ENCODE measurements around the gene WNT3. TPM values are rescaled to one million over a fixed set of nuclear protein-coding genes. Genes with fewer than 3 reads are reported as not detected.

WNT3 gene
- total and polyA plus RNA-seq, 2 of the 8 experiments (the other 6 are each of a cell fraction or from before 2014, with no cell fraction given): 0.56 to 2.0 TPM

DNA sequence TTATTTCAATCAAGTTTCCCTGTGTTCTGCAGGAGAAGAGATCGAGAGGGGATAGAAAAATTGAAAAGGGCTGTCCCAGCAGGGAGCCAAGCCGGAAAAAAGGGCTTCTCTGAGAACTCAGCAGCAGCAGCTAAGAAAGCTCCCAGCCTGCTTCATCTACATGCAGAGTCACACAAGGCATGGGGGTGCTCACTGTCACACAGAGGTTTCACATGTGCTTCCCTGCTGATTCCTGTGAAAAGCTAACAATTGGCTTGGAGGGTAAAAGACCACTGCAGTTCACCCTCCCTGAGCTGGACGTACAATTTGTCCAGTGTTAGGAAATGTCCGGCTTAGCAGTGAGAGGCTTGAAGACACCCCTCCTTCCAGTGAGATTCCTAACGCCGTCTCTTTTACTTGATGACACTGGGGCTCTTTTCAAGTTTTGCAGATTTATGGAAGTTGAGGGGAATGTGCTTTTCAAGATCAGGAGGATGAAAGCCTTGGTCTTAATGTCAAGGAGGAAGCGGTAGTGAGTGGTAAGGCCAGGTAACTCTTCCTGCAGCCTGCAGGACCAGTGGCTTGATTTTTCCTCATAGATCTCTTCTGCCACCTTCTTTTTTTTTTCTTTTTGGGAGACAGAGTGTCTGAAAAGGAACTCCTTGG lies 85.6 kb downstream of the WNT3 start (continued):
- peak; percentile 73; the same call in 1 of the 2 replicates for TF ChIP-seq CHD1 (IDR thresholded peaks at IDR 0.05; ENCODE audit: low read depth, low read length)
- no peak for TF ChIP-seq USF2 (IDR thresholded peaks at IDR 0.05; ENCODE audit: low read length)
- no peak for TF ChIP-seq MAFK (IDR thresholded peaks at IDR 0.05; ENCODE audit: low read depth, low read length)
- no peak for TF ChIP-seq SUZ12 (IDR thresholded peaks at IDR 0.05; ENCODE audit: low read length)
- no peak for TF ChIP-seq SIRT6 (IDR thresholded peaks at IDR 0.05; ENCODE audit: low read length)
- TF ChIP-seq KDM5A (IDR thresholded peaks at IDR 0.05; ENCODE audit: low read length): no peak
- TF ChIP-seq JUND (IDR thresholded peaks at IDR 0.05; ENCODE audit: low read length): peak; percentile 63; the same call in 1 of the 2 replicates
- TF ChIP-seq EZH2 (IDR thresholded peaks at IDR 0.05; ENCODE audit: low read depth, low read length, severe bottlenecking): no peak
- TF ChIP-seq, protein P1, sequence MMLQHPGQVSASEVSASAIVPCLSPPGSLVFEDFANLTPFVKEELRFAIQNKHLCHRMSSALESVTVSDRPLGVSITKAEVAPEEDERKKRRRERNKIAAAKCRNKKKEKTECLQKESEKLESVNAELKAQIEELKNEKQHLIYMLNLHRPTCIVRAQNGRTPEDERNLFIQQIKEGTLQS (IDR thresholded peaks at IDR 0.05; ENCODE audit: insufficient read depth, low read depth, low read length): no peak
- TF ChIP-seq, protein P2, sequence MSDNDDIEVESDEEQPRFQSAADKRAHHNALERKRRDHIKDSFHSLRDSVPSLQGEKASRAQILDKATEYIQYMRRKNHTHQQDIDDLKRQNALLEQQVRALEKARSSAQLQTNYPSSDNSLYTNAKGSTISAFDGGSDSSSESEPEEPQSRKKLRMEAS (IDR thresholded peaks at IDR 0.05): peak; percentile 75
- peak in 1 of 2 experiments; percentile 91; a peak in 1 of 3 replicates for TF ChIP-seq EP300 (IDR thresholded peaks at IDR 0.05; ENCODE audit: borderline replicate concordance in 1 of 2, low read depth in 2 of 2, low read length in 2 of 2)

Data from H1 (cell line).